K562 (cell line): ENCODE results near the gene WASL.

Source experiments
- MNT ChIP-seq, 2 experiments: fragments of 450-650 bp; conservative IDR thresholded peaks; 2 replicates each; pipeline ENCODE4 v1.6.1; 2017; ENCODE audit warnings: mild to moderate bottlenecking in 2 of 2, moderate library complexity in 2 of 2
- MTA3 ChIP-seq: fragments of 450-650 bp; formaldehyde crosslinking; IDR thresholded peaks from 2 replicates; pipeline ENCODE4 v1.6.1; 2017; ENCODE audit warnings: mild to moderate bottlenecking, borderline replicate concordance
- MYC ChIP-seq, 2 experiments: fragments of 250-450 bp in 1 of 2; sonication (Bioruptor Pico) in 1 of 2; IDR thresholded peaks; 2 replicates each; pipeline versions ENCODE4 v1.5.1 to v1.6.1; 2012 to 2021; ENCODE audit warnings: low read depth in 2 of 2, borderline replicate concordance in 1 of 2, improper control_type of control experiment in 1 of 2, low read length in 1 of 2, mild to moderate bottlenecking in 1 of 2, moderate library complexity in 1 of 2
- RAD51 ChIP-seq: fragments of 450-650 bp; IDR thresholded peaks from 2 replicates; pipeline ENCODE4 v1.7.1; 2016; ENCODE audit warnings: low read depth, mild to moderate bottlenecking, borderline replicate concordance
- RNF2 ChIP-seq: sonication (generic); IDR thresholded peaks from 2 replicates; pipeline ENCODE4 v1.6.1; 2016
- SIN3A ChIP-seq, 2 experiments: fragments of 150-350 bp in 1 of 2; IDR thresholded peaks; 2 replicates each; pipeline ENCODE4 v1.6.1; 2011 to 2016; ENCODE audit warnings: borderline replicate concordance in 2 of 2, low read depth in 2 of 2, low read length in 2 of 2, mild to moderate bottlenecking in 2 of 2, moderate library complexity in 2 of 2; ENCODE audit not compliant: control insufficient read depth in 1 of 2
- TARDBP ChIP-seq: fragments of 450-650 bp; IDR thresholded peaks from 2 replicates; pipeline ENCODE4 v1.6.1; 2016
- ZFP1 ChIP-seq: fragments of 450-650 bp; formaldehyde crosslinking; IDR thresholded peaks from 2 replicates; pipeline ENCODE4 v1.4.0; 2020; ENCODE audit warnings: mild to moderate bottlenecking, mixed read lengths
- TF ChIP-seq, protein P1 (sequence below): sonication (generic); formaldehyde crosslinking; IDR thresholded peaks from 2 replicates; pipeline ENCODE4 v1.8.0; 2022; ENCODE audit warnings: mild to moderate bottlenecking, low read depth, missing genetic modification reagents
- TF ChIP-seq, protein P2 (sequence below): sonication (generic); formaldehyde crosslinking; IDR thresholded peaks from 2 replicates; pipeline ENCODE4 v1.8.0; 2022; ENCODE audit warnings: mild to moderate bottlenecking, missing genetic modification reagents, borderline replicate concordance
- TF ChIP-seq, protein P3 (sequence below), 3 experiments: IDR thresholded peaks in 2 of 3; conservative IDR thresholded peaks in 1 of 3; 2 replicates each; pipeline ENCODE4 v1.5.1; 2011 to 2012; ENCODE audit warnings: low read length in 3 of 3, mild to moderate bottlenecking in 3 of 3, control low read depth in 2 of 3, improper control_type of control experiment in 1 of 3, inconsistent platforms in 1 of 3, low read depth in 1 of 3, mixed read lengths in 1 of 3, moderate library complexity in 1 of 3; ENCODE audit not compliant: insufficient read depth in 2 of 3
- TF ChIP-seq, protein P4 (sequence below): fragments of 150-350 bp; IDR thresholded peaks from 2 replicates; pipeline ENCODE4 v1.6.1; 2014; ENCODE audit warnings: low read depth, mild to moderate bottlenecking, low read length, borderline replicate concordance
- TF ChIP-seq, protein P5 (sequence below): fragments of 450-650 bp; IDR thresholded peaks from 2 replicates; pipeline ENCODE4 v1.6.1; 2014; ENCODE audit warnings: low read depth, mild to moderate bottlenecking, moderate library complexity, borderline replicate concordance
- TF ChIP-seq, protein P6 (sequence below): sonication (generic); formaldehyde crosslinking; IDR thresholded peaks from 2 replicates; pipeline ENCODE4 v1.8.0; 2022; ENCODE audit warnings: mild to moderate bottlenecking, missing genetic modification reagents

GRCh38 chr7:123639631-123640030 is 109.2 kb downstream of the WASL start:
- TF ChIP-seq, protein P1, sequence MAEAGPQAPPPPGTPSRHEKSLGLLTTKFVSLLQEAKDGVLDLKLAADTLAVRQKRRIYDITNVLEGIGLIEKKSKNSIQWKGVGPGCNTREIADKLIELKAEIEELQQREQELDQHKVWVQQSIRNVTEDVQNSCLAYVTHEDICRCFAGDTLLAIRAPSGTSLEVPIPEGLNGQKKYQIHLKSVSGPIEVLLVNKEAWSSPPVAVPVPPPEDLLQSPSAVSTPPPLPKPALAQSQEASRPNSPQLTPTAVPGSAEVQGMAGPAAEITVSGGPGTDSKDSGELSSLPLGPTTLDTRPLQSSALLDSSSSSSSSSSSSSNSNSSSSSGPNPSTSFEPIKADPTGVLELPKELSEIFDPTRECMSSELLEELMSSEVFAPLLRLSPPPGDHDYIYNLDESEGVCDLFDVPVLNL (CRISPR knock-in tag), result no peak
- TF ChIP-seq, protein P2, sequence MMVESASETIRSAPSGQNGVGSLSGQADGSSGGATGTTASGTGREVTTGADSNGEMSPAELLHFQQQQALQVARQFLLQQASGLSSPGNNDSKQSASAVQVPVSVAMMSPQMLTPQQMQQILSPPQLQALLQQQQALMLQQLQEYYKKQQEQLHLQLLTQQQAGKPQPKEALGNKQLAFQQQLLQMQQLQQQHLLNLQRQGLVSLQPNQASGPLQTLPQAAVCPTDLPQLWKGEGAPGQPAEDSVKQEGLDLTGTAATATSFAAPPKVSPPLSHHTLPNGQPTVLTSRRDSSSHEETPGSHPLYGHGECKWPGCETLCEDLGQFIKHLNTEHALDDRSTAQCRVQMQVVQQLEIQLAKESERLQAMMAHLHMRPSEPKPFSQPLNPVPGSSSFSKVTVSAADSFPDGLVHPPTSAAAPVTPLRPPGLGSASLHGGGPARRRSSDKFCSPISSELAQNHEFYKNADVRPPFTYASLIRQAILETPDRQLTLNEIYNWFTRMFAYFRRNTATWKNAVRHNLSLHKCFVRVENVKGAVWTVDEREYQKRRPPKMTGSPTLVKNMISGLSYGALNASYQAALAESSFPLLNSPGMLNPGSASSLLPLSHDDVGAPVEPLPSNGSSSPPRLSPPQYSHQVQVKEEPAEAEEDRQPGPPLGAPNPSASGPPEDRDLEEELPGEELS (CRISPR knock-in tag), result no peak
- TF ChIP-seq RAD51 (no peak), ZFP1 (CRISPR knock-in tag) (no peak), MTA3 (no peak), TARDBP (no peak), MYC (IDR thresholded peaks at IDR 0.05; ENCODE audit: low read depth, low read length) (no peak), MYC (CRISPR knock-in tag; IDR thresholded peaks at IDR 0.05; ENCODE audit: borderline replicate concordance, low read depth) (no peak), RNF2 (no peak), SIN3A (IDR thresholded peaks at IDR 0.05; ENCODE audit: borderline replicate concordance in 2 of 2, control insufficient read depth in 1 of 2, low read depth in 2 of 2, low read length in 2 of 2) (no peak), MNT (conservative IDR thresholded peaks at IDR 0.05) (no peak)
- TF ChIP-seq, protein P3, sequence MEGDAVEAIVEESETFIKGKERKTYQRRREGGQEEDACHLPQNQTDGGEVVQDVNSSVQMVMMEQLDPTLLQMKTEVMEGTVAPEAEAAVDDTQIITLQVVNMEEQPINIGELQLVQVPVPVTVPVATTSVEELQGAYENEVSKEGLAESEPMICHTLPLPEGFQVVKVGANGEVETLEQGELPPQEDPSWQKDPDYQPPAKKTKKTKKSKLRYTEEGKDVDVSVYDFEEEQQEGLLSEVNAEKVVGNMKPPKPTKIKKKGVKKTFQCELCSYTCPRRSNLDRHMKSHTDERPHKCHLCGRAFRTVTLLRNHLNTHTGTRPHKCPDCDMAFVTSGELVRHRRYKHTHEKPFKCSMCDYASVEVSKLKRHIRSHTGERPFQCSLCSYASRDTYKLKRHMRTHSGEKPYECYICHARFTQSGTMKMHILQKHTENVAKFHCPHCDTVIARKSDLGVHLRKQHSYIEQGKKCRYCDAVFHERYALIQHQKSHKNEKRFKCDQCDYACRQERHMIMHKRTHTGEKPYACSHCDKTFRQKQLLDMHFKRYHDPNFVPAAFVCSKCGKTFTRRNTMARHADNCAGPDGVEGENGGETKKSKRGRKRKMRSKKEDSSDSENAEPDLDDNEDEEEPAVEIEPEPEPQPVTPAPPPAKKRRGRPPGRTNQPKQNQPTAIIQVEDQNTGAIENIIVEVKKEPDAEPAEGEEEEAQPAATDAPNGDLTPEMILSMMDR (IDR thresholded peaks at IDR 0.05 in 2 of 3, conservative IDR thresholded peaks at IDR 0.05 in 1 of 3; ENCODE audit: insufficient read depth in 2 of 3, low read depth in 1 of 3, low read length in 3 of 3), result no peak
- TF ChIP-seq, protein P4, sequence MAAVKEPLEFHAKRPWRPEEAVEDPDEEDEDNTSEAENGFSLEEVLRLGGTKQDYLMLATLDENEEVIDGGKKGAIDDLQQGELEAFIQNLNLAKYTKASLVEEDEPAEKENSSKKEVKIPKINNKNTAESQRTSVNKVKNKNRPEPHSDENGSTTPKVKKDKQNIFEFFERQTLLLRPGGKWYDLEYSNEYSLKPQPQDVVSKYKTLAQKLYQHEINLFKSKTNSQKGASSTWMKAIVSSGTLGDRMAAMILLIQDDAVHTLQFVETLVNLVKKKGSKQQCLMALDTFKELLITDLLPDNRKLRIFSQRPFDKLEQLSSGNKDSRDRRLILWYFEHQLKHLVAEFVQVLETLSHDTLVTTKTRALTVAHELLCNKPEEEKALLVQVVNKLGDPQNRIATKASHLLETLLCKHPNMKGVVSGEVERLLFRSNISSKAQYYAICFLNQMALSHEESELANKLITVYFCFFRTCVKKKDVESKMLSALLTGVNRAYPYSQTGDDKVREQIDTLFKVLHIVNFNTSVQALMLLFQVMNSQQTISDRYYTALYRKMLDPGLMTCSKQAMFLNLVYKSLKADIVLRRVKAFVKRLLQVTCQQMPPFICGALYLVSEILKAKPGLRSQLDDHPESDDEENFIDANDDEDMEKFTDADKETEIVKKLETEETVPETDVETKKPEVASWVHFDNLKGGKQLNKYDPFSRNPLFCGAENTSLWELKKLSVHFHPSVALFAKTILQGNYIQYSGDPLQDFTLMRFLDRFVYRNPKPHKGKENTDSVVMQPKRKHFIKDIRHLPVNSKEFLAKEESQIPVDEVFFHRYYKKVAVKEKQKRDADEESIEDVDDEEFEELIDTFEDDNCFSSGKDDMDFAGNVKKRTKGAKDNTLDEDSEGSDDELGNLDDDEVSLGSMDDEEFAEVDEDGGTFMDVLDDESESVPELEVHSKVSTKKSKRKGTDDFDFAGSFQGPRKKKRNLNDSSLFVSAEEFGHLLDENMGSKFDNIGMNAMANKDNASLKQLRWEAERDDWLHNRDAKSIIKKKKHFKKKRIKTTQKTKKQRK, result no peak
- TF ChIP-seq, protein P5, sequence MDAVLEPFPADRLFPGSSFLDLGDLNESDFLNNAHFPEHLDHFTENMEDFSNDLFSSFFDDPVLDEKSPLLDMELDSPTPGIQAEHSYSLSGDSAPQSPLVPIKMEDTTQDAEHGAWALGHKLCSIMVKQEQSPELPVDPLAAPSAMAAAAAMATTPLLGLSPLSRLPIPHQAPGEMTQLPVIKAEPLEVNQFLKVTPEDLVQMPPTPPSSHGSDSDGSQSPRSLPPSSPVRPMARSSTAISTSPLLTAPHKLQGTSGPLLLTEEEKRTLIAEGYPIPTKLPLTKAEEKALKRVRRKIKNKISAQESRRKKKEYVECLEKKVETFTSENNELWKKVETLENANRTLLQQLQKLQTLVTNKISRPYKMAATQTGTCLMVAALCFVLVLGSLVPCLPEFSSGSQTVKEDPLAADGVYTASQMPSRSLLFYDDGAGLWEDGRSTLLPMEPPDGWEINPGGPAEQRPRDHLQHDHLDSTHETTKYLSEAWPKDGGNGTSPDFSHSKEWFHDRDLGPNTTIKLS, result no peak
- TF ChIP-seq, protein P6, sequence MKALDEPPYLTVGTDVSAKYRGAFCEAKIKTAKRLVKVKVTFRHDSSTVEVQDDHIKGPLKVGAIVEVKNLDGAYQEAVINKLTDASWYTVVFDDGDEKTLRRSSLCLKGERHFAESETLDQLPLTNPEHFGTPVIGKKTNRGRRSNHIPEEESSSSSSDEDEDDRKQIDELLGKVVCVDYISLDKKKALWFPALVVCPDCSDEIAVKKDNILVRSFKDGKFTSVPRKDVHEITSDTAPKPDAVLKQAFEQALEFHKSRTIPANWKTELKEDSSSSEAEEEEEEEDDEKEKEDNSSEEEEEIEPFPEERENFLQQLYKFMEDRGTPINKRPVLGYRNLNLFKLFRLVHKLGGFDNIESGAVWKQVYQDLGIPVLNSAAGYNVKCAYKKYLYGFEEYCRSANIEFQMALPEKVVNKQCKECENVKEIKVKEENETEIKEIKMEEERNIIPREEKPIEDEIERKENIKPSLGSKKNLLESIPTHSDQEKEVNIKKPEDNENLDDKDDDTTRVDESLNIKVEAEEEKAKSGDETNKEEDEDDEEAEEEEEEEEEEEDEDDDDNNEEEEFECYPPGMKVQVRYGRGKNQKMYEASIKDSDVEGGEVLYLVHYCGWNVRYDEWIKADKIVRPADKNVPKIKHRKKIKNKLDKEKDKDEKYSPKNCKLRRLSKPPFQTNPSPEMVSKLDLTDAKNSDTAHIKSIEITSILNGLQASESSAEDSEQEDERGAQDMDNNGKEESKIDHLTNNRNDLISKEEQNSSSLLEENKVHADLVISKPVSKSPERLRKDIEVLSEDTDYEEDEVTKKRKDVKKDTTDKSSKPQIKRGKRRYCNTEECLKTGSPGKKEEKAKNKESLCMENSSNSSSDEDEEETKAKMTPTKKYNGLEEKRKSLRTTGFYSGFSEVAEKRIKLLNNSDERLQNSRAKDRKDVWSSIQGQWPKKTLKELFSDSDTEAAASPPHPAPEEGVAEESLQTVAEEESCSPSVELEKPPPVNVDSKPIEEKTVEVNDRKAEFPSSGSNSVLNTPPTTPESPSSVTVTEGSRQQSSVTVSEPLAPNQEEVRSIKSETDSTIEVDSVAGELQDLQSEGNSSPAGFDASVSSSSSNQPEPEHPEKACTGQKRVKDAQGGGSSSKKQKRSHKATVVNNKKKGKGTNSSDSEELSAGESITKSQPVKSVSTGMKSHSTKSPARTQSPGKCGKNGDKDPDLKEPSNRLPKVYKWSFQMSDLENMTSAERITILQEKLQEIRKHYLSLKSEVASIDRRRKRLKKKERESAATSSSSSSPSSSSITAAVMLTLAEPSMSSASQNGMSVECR, result no peak
